HG03354 (cell line): ENCODE measurements around the gene CLIP3.
A peak's percentile ranks its signal among the peaks of the same experiment; 100 is the strongest.

Experiments
- ATAC-seq: cut with Tn5 transposase; IDR thresholded peaks from one replicate; pipeline ENCODE4 v1.9.1; 2021; ENCODE audit warnings: mild to moderate bottlenecking; ENCODE audit not compliant: unreplicated experiment, poor library complexity, severe bottlenecking

CLIP3 gene

GRCh38 chr19:36013280-36014011 is 19.2 kb downstream of the CLIP3 start:
- ATAC-seq, result no peak

GRCh38 chr19:36010402-36010801 is 22.3 kb downstream of the CLIP3 start:
- ATAC-seq, result no peak

- ATAC-seq, result no peak
These were observed 22.9 kb downstream of the CLIP3 start for GRCh38 chr19:36009633-36010379.

GRCh38 chr19:36009220-36009619 is 23.5 kb downstream of the CLIP3 start:
- ATAC-seq, result no peak

- ATAC-seq, result no peak
These were observed 24.2 kb downstream of the CLIP3 start, which contains the start of gene SYNE4 for GRCh38 chr19:36008336-36008978. Gene SYNE4 (minus strand): TSS chr19:36008813. CDS start chr19:36008681, 132 bp downstream.

GRCh38 chr19:36006955-36007354 is 25.7 kb downstream of the CLIP3 start:
- no peak for ATAC-seq

- no peak for ATAC-seq
These were observed 29.4 kb downstream of the CLIP3 start for GRCh38 chr19:36003284-36003683.

- no peak for ATAC-seq
These were observed 31.1 kb downstream of the CLIP3 start for GRCh38 chr19:36001605-36002004.

GRCh38 chr19:35996777-35997176 is 35.9 kb downstream of the CLIP3 start:
- ATAC-seq, result no peak

- peak; percentile 91 for ATAC-seq
These were observed 37.4 kb downstream of the CLIP3 start, which contains the start of gene SDHAF1 for GRCh38 chr19:35995048-35995993. Gene SDHAF1 (plus strand): TSS chr19:35995188. CDS start chr19:35995275, 87 bp downstream.

- ATAC-seq, result no peak
These were observed 38.6 kb downstream of the CLIP3 start for GRCh38 chr19:35993923-35994598.

- no peak for ATAC-seq
These were observed 39.5 kb downstream of the CLIP3 start for GRCh38 chr19:35992907-35993765.

- no peak for ATAC-seq
These were observed 40.8 kb downstream of the CLIP3 start for GRCh38 chr19:35991731-35992450.

GRCh38 chr19:35990771-35991730 is 41.6 kb downstream of the CLIP3 start:
- ATAC-seq, result no peak

GRCh38 chr19:35990156-35990555 is 42.5 kb downstream of the CLIP3 start:
- ATAC-seq, result no peak

- no peak for ATAC-seq
These were observed 43.8 kb downstream of the CLIP3 start for GRCh38 chr19:35988824-35989223.
